HG03159 (cell line): ENCODE results near the gene CDC25A.

Source experiments
- ATAC-seq: cut with Tn5 transposase; IDR thresholded peaks from one replicate; pipeline ENCODE4 v1.9.1; 2021; ENCODE audit warnings: mild to moderate bottlenecking, moderate library complexity; ENCODE audit not compliant: unreplicated experiment

The CDC25A gene

GRCh38 chr3:48196611-48197010 is 8.4 kb upstream of the CDC25A start:
- ATAC-seq: no peak

GRCh38 chr3:48194446-48195071 is 6.3 kb upstream of the CDC25A start:
- ATAC-seq: no peak

GRCh38 chr3:48190911-48191310 is 2.7 kb upstream of the CDC25A start:
- ATAC-seq: no peak

GRCh38 chr3:48189321-48189720 is 1.1 kb upstream of the CDC25A start:
- no peak for ATAC-seq

- ATAC-seq: peak; percentile 21
These were observed 495 bp downstream of the CDC25A start for GRCh38 chr3:48187579-48188265.

GRCh38 chr3:48187301-48187578 is 977 bp downstream of the CDC25A start:
- ATAC-seq: no peak

- ATAC-seq: no peak
These were observed 1.5 kb downstream of the CDC25A start for GRCh38 chr3:48186631-48187300.

GRCh38 chr3:48185129-48185528 is 3.1 kb downstream of the CDC25A start:
- no peak for ATAC-seq

- no peak for ATAC-seq
These were observed 3.9 kb downstream of the CDC25A start for GRCh38 chr3:48184299-48184698.

GRCh38 chr3:48180531-48181253 is 7.5 kb downstream of the CDC25A start:
- ATAC-seq: no peak

- ATAC-seq: no peak
These were observed 8.2 kb downstream of the CDC25A start for GRCh38 chr3:48180021-48180420.

GRCh38 chr3:48178072-48178471 is 10.1 kb downstream of the CDC25A start:
- no peak for ATAC-seq

- no peak for ATAC-seq
These were observed 30.3 kb downstream of the CDC25A start for GRCh38 chr3:48157950-48158376.

GRCh38 chr3:48157202-48157840 is 30.9 kb downstream of the CDC25A start:
- no peak for ATAC-seq

GRCh38 chr3:48156163-48156562 is 32.1 kb downstream of the CDC25A start:
- no peak for ATAC-seq

- no peak for ATAC-seq
These were observed 33.1 kb downstream of the CDC25A start for GRCh38 chr3:48155122-48155521.

- no peak for ATAC-seq
These were observed 36.3 kb downstream of the CDC25A start for GRCh38 chr3:48151807-48152427.

GRCh38 chr3:48151058-48151806 is 37.0 kb downstream of the CDC25A start:
- no peak for ATAC-seq

GRCh38 chr3:48143992-48144391 is 44.2 kb downstream of the CDC25A start:
- ATAC-seq: no peak

GRCh38 chr3:48143567-48143966 is 44.6 kb downstream of the CDC25A start:
- ATAC-seq: no peak
